Measurements from ENCODE around the gene CENPO. TPM values are rescaled to one million over a fixed set of nuclear protein-coding genes. Genes with fewer than 3 reads are reported as not detected.

The CENPO gene
- total and polyA plus RNA-seq, 2 donors (not counting 3 experiments of a cell fraction or from before 2014, with no cell fraction given) = 26.8 to 45.3 TPM

DNA sequence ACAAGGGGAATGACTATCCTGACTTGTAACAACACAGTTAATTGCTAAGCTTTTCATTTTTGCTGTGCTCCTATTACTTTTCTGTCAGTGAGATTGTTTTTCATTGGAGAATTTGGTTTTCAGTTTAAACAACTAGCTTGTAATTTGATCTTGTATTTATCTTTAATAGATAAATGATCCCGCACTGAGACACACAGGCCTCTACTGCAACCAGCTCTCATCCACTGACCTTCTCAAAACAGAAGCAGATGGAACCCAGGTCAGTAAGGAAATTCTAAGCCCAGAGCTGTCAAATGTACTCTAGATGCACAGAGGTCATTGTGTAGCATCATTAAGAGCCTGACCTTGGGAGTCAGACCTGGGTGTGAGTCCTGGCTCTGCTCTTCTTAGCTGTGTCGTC is 30.7 kb upstream of the CENPO start:
- TF ChIP-seq POLR2AphosphoS5 (IDR thresholded peaks at IDR 0.05; ENCODE audit: insufficient read depth, low read depth, low read length) = no peak
- H3K9me1 ChIP-seq (replicated peaks; ENCODE audit: control insufficient read depth, extremely low read depth, insufficient read depth, low read length) = no peaks in the 10 kb centered on the region
- no peak overlapping the region for H2AFZ ChIP-seq (ENCODE audit: low read depth, low read length)
- no peaks in the 10 kb centered on the region for H4K20me1 ChIP-seq (replicated peaks; ENCODE audit: control insufficient read depth, extremely low read depth, insufficient read depth, low read length)
- H3K27me3 ChIP-seq (ENCODE audit: control insufficient read depth in 2 of 2, insufficient read depth in 2 of 2, low read length in 2 of 2) = no peaks in the 10 kb centered on the region
- BruUV-seq (replicated peaks) = no TSS peak
- H3K36me3 ChIP-seq (ENCODE audit: control insufficient read depth in 2 of 2, extremely low read depth in 1 of 2, insufficient read depth in 2 of 2, low read length in 2 of 2) = peaks cover 0 to 2% of the 10 kb centered on the region in 2 experiments
- H3K4me1 ChIP-seq (ENCODE audit: control insufficient read depth, extremely low read depth, insufficient read depth, low read length) = no peaks in the 10 kb centered on the region
- no peak overlapping the region for H3K4me3 ChIP-seq (replicated peaks in 1 of 3; ENCODE audit: insufficient read depth in 1 of 3, low read depth in 1 of 3, low read length in 3 of 3)
- POLR2A ChIA-PET = no interaction called here
- H3K9ac ChIP-seq (replicated peaks; ENCODE audit: extremely low read depth, insufficient read depth, low read length) = no peak overlapping the region
- dilution Hi-C loops (cut with MboI; ENCODE audit: extremely low pct_ligation_motif_present, low sequenced_read_pairs) (no loop called here), intact Hi-C loops (cut with micrococcal nuclease) (no loop called here)
- no peak for DNase-seq (ENCODE audit: low read depth, low spot score)
- H3K79me2 ChIP-seq (ENCODE audit: control insufficient read depth, insufficient read depth, low read length) = no peaks in the 10 kb centered on the region
- FAIRE-seq = no peak
- no peaks in the 10 kb centered on the region for H3K9me3 ChIP-seq (replicated peaks; ENCODE audit: control insufficient read depth, insufficient read depth, low read length)
- CTCF ChIA-PET = interaction anchor here (0.5 to 1.8 kb wide), 4 partner anchors 10 to 61 kb away, joined by 3 to 7 read pairs (median 4); partner anchors contain the start of genes CENPO and PTRHD1
- H3K27ac ChIP-seq (ENCODE audit: insufficient read depth, low read depth, low read length) = no peak overlapping the region
- no peak overlapping the region for H3K4me2 ChIP-seq (ENCODE audit: insufficient read depth, low read length)

DNA sequence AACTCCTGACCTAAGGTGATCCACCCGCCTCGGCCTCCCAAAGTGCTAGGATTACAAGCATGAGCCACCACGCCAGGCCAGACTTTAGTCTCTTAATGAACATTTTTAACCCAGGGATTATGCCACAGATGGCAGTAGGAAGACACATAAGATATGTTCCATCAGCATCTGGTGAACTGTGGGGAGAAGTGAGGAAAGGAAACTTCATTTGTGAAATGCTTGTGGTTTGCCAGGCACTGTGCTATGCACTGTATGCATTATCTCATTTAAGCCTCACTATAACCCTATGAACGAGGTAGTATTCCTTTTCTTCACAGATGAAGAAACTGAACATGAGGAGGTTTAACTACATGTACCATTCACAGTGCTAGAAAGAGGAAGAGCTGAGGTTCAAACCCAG is 29.4 kb upstream of the CENPO start:
- intact Hi-C loops (cut with micrococcal nuclease) (no loop called here), dilution Hi-C loops (cut with MboI; ENCODE audit: extremely low pct_ligation_motif_present, low sequenced_read_pairs) (no loop called here)
- DNase-seq (ENCODE audit: low read depth, low spot score) (no peak), FAIRE-seq (no peak)
- Histone ChIP-seq H3K9ac (replicated peaks; ENCODE audit: extremely low read depth, insufficient read depth, low read length) (no peak overlapping the region), H3K9me3 (replicated peaks; ENCODE audit: control insufficient read depth, insufficient read depth, low read length) (no peaks in the 10 kb centered on the region), H3K27ac (ENCODE audit: insufficient read depth, low read depth, low read length) (no peak overlapping the region), H2AFZ (ENCODE audit: low read depth, low read length) (no peak overlapping the region), H3K4me1 (ENCODE audit: control insufficient read depth, extremely low read depth, insufficient read depth, low read length) (no peaks in the 10 kb centered on the region), H3K27me3 (ENCODE audit: control insufficient read depth in 2 of 2, insufficient read depth in 2 of 2, low read length in 2 of 2) (no peaks in the 10 kb centered on the region), H3K9me1 (replicated peaks; ENCODE audit: control insufficient read depth, extremely low read depth, insufficient read depth, low read length) (no peaks in the 10 kb centered on the region), H3K4me3 (replicated peaks in 1 of 3; ENCODE audit: insufficient read depth in 1 of 3, low read depth in 1 of 3, low read length in 3 of 3) (no peak overlapping the region), H4K20me1 (replicated peaks; ENCODE audit: control insufficient read depth, extremely low read depth, insufficient read depth, low read length) (no peaks in the 10 kb centered on the region), H3K79me2 (ENCODE audit: control insufficient read depth, insufficient read depth, low read length) (no peaks in the 10 kb centered on the region), H3K4me2 (ENCODE audit: insufficient read depth, low read length) (no peak overlapping the region), H3K36me3 (ENCODE audit: control insufficient read depth in 2 of 2, extremely low read depth in 1 of 2, insufficient read depth in 2 of 2, low read length in 2 of 2) (peaks cover 1 to 2% of the 10 kb centered on the region in 2 experiments)
- CTCF ChIA-PET = interaction anchor here (0.8 kb wide), 1 partner anchor 14 kb away, joined by 3 read pairs; no protein-coding TSS in a partner anchor
- TF ChIP-seq GATA2 (IDR thresholded peaks at IDR 0.05; ENCODE audit: insufficient read depth, insufficient read length, low read depth, low read length) = no peak
- no peak for TF ChIP-seq MYC (IDR thresholded peaks at IDR 0.05; ENCODE audit: low read depth, low read length)
- no peak for TF ChIP-seq POLR2A (IDR thresholded peaks at IDR 0.05; ENCODE audit: low read depth, low read length)
- TF ChIP-seq, protein P1, sequence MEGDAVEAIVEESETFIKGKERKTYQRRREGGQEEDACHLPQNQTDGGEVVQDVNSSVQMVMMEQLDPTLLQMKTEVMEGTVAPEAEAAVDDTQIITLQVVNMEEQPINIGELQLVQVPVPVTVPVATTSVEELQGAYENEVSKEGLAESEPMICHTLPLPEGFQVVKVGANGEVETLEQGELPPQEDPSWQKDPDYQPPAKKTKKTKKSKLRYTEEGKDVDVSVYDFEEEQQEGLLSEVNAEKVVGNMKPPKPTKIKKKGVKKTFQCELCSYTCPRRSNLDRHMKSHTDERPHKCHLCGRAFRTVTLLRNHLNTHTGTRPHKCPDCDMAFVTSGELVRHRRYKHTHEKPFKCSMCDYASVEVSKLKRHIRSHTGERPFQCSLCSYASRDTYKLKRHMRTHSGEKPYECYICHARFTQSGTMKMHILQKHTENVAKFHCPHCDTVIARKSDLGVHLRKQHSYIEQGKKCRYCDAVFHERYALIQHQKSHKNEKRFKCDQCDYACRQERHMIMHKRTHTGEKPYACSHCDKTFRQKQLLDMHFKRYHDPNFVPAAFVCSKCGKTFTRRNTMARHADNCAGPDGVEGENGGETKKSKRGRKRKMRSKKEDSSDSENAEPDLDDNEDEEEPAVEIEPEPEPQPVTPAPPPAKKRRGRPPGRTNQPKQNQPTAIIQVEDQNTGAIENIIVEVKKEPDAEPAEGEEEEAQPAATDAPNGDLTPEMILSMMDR (IDR thresholded peaks at IDR 0.05; ENCODE audit: extremely low read depth in 1 of 2, insufficient read depth in 1 of 2, low read depth in 1 of 2, low read length in 2 of 2) = no peak
- TF ChIP-seq EZH2 (IDR thresholded peaks at IDR 0.05; ENCODE audit: borderline replicate concordance, low read depth, low read length, severe bottlenecking) = no peak
- TF ChIP-seq JUN (IDR thresholded peaks at IDR 0.05; ENCODE audit: borderline replicate concordance, insufficient read depth, insufficient read length, low read depth) = no peak
- no peak for TF ChIP-seq POLR2AphosphoS5 (IDR thresholded peaks at IDR 0.05; ENCODE audit: insufficient read depth, low read depth, low read length)
- TF ChIP-seq, protein P2, sequence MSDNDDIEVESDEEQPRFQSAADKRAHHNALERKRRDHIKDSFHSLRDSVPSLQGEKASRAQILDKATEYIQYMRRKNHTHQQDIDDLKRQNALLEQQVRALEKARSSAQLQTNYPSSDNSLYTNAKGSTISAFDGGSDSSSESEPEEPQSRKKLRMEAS (IDR thresholded peaks at IDR 0.05; ENCODE audit: insufficient read depth, insufficient read length) = no peak
- no peak for TF ChIP-seq FOS (IDR thresholded peaks at IDR 0.05; ENCODE audit: borderline replicate concordance, insufficient read depth, low read length)
- BruUV-seq (replicated peaks) = no TSS peak
- POLR2A ChIA-PET = no interaction called here

Data from endothelial cell of umbilical vein (primary cell).